Cardiac fibroblast (primary cell): ENCODE measurements around the gene DNAJC30.

Experiments used
- DNase-seq, 2 donors: peaks; one replicate each; pipeline versions ENCODE4 v3.0.0 to v3.0.0-alpha.2; 2010; ENCODE audit warnings: low read depth in 2 of 2
- H3K4me3 ChIP-seq, 2 donors: replicated peaks in 1 of 2; 1 replicate in 1 of 2; 2 replicates in 1 of 2; pipeline ENCODE4 v1.5.1; 2011; ENCODE audit warnings: low read depth in 2 of 2, low read length in 2 of 2, mild to moderate bottlenecking in 2 of 2, moderate library complexity in 1 of 2
- CTCF ChIP-seq: IDR thresholded peaks from one replicate; pipeline ENCODE4 v1.5.1; 2011; ENCODE audit warnings: low read depth, mild to moderate bottlenecking, low read length, inconsistent platforms

The DNAJC30 gene

GRCh38 chr7:73708961-73709549, 25.8 kb upstream of the DNAJC30 start:
- no peak for DNase-seq
- no peak for TF ChIP-seq CTCF
- H3K4me3 ChIP-seq: no peak overlapping the region

GRCh38 chr7:73707045-73707631, 23.9 kb upstream of the DNAJC30 start:
- no peak overlapping the region for H3K4me3 ChIP-seq
- DNase-seq: no peak
- no peak for TF ChIP-seq CTCF

GRCh38 chr7:73706126-73707044, 23.1 kb upstream of the DNAJC30 start:
- no peak overlapping the region for H3K4me3 ChIP-seq
- peak in 1 of 2 donors; percentile 74 for DNase-seq
- no peak for TF ChIP-seq CTCF

- no peak for TF ChIP-seq CTCF
- no peak for DNase-seq
- H3K4me3 ChIP-seq: no peak overlapping the region
Observed at GRCh38 chr7:73705551-73705920, 22.3 kb upstream of the DNAJC30 start.

GRCh38 chr7:73704640-73705550, 21.6 kb upstream of the DNAJC30 start:
- DNase-seq: peak; percentile 63 to 94
- no peak overlapping the region for H3K4me3 ChIP-seq
- TF ChIP-seq CTCF: no peak
